Medulla oblongata (tissue), 1 donor: Measurements from ENCODE around the gene PRKCSH.

Experiments
- DNase-seq: peaks from one replicate; pipeline ENCODE4 v3.0.0-alpha.2; 2015; ENCODE audit errors: extremely low spot score

PRKCSH gene

DNA sequence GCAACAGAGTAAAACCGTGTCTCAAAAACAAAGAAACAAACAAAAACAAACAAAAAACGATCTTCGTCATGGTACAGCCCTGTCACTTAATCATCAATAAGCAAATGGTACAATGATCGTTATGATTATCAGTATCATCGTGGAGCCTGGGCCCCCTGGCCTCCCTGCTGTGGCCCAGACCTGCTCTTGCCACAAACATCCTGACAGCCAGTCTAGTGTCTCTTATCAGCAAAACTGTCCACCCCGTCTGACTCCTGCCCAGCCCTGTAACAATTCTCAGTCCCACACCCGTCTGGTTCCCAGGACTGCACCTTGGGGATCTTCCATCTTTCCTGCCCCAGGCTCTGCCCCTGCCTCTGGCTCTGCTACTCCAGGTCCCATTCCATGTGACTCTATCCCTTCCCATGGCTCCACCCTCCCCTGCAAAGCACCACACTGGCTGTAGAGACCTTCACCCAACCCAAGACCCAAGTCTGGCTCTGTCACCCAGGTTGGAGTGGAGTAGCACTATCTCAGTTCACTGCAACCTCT is 64.5 kb downstream of the PRKCSH start:
- no peak for DNase-seq
